LNCAP (cell line): ENCODE results near the gene LRRTM1.

Experiments used
- CTCF ChIP-seq: fragments of 450-650 bp; IDR thresholded peaks from 2 replicates; pipeline ENCODE4 v1.5.1; 2017; ENCODE audit warnings: mild to moderate bottlenecking

LRRTM1 gene

GRCh38 chr2:80257450-80257849 lies 47.1 kb downstream of the LRRTM1 start:
- TF ChIP-seq CTCF: no peak

GRCh38 chr2:80256782-80257167 lies 47.8 kb downstream of the LRRTM1 start:
- no peak for TF ChIP-seq CTCF

GRCh38 chr2:80255918-80256781 lies 48.4 kb downstream of the LRRTM1 start:
- peak; percentile 35 for TF ChIP-seq CTCF

GRCh38 chr2:80252294-80252986 lies 52.1 kb downstream of the LRRTM1 start:
- TF ChIP-seq CTCF: no peak
